22Rv1 (cell line): ENCODE results near the gene WIPI1.

Source experiments
- CTCF ChIP-seq: fragments of 450-650 bp; IDR thresholded peaks from 2 replicates; pipeline ENCODE4 v1.5.1; 2017; ENCODE audit warnings: mild to moderate bottlenecking
- ZFX ChIP-seq: fragments of 450-650 bp; IDR thresholded peaks from 2 replicates; pipeline ENCODE4 v1.6.1; 2017; ENCODE audit warnings: antibody characterized with exemption, borderline replicate concordance

- TF ChIP-seq CTCF, result no peak
- no peak for TF ChIP-seq ZFX
Observed at GRCh38 chr17:68401288-68401687, 56.0 kb downstream of the WIPI1 start.
